HCT116 (cell line): ENCODE data around the gene SLC6A6. TPM values are rescaled to one million over a fixed set of nuclear protein-coding genes. Genes with fewer than 3 reads are reported as not detected.

Experiments
- ATAC-seq: fragments of 200-7000 bp; cut with Tn5 transposase; 2 replicates; pipeline ENCODE4 v1.9.1; 2020; ENCODE audit warnings: mild to moderate bottlenecking, moderate library complexity
- BruUV-seq: library from RNA; stranded (reverse); fragments of 400-500 nt; replicated peaks from 2 replicates; lab custom pipeline; 2021; lab: Mats Ljungman, UMichigan
- CTCF ChIA-PET: fragments of 300-600 bp; sonication (Branson Sonifier 250); formaldehyde crosslinking; loops from one replicate; lab custom pipeline; 2021; ENCODE audit warnings: antibody characterized with exemption; lab: Charles Lee
- POLR2A ChIA-PET: fragments of 300-600, 350-600 bp; sonication (Branson Sonifier 250); formaldehyde crosslinking; loops from one replicate; lab custom pipeline; 2021; ENCODE audit warnings: antibody characterized with exemption; lab: Charles Lee
- RAD21 ChIA-PET, 2 experiments: fragments of 300-600 bp; sonication (Branson Sonifier 250); formaldehyde crosslinking; loops; one replicate each; lab custom pipeline; 2023; ENCODE audit warnings: low total read pairs in 2 of 2; ENCODE audit not compliant: uncharacterized antibody in 2 of 2, unreplicated experiment in 2 of 2, low non-redundant PET in 1 of 2; lab: Charles Lee
- DNase-seq: peaks from one replicate; pipeline ENCODE4 v3.0.0-alpha.2; 2010; ENCODE audit warnings: low read depth, low spot score
- H2AFZ ChIP-seq: fragments of 200-600 bp; shearing (Covaris generic), sonication (generic); 2 replicates; pipeline ENCODE4 v1.6.1; 2017; ENCODE audit warnings: low read depth, mixed run types, mixed read lengths, antibody characterized with exemption, low read length; ENCODE audit not compliant: poor library complexity, severe bottlenecking
- H3K27ac ChIP-seq: 2 replicates; pipeline ENCODE4 v1.5.1; 2012; ENCODE audit warnings: low read depth, low read length
- H3K27me3 ChIP-seq: fragments of 200-600 bp; sonication (generic); 2 replicates; pipeline ENCODE4 v1.6.1; 2016; ENCODE audit warnings: mixed run types, low read length, mixed read lengths; ENCODE audit not compliant: insufficient read depth
- H3K36me3 ChIP-seq, 2 experiments: fragments of 200-500 bp in 1 of 2; fragments of 200-600 bp in 1 of 2; sonication (Bioruptor generic) in 1 of 2; sonication (generic) in 1 of 2; 2 replicates each; pipeline versions ENCODE4 v1.5.1 to v1.6.1; 2014 to 2016; ENCODE audit warnings: low read length in 2 of 2, inconsistent platforms in 1 of 2, mixed read lengths in 1 of 2, mixed run types in 1 of 2; ENCODE audit not compliant: insufficient read depth in 2 of 2, control insufficient read depth in 1 of 2
- H3K4me1 ChIP-seq, 2 experiments: fragments of 200-600 bp in 1 of 2; sonication (generic) in 1 of 2; 2 replicates each; pipeline versions ENCODE4 v1.5.1 to v1.6.1; 2012 to 2017; ENCODE audit warnings: low read length in 2 of 2, inconsistent platforms in 1 of 2, mild to moderate bottlenecking in 1 of 2, mixed read lengths in 1 of 2, mixed run types in 1 of 2, moderate library complexity in 1 of 2; ENCODE audit not compliant: insufficient read depth in 2 of 2, control insufficient read depth in 1 of 2
- H3K4me2 ChIP-seq: fragments of 200-600 bp; sonication (generic); 2 replicates; pipeline ENCODE4 v1.6.1; 2017; ENCODE audit warnings: mixed run types, low read length, mixed read lengths
- H3K4me3 ChIP-seq, 2 experiments: fragments of 200-600 bp in 1 of 2; sonication (generic) in 1 of 2; replicated peaks in 1 of 2; 2 replicates each; pipeline ENCODE4 v1.5.1; 2011 to 2016; ENCODE audit warnings: low read length in 2 of 2, control low read depth in 1 of 2, low read depth in 1 of 2, mild to moderate bottlenecking in 1 of 2, mixed read lengths in 1 of 2, mixed run types in 1 of 2
- H3K79me2 ChIP-seq: fragments of 200-600 bp; sonication (generic); 2 replicates; pipeline ENCODE4 v1.6.1; 2017; ENCODE audit warnings: mild to moderate bottlenecking, mixed run types, low read length, moderate library complexity, mixed read lengths; ENCODE audit not compliant: insufficient read depth
- H3K9ac ChIP-seq: fragments of 200-600 bp; sonication (generic); 2 replicates; pipeline ENCODE4 v1.6.1; 2016; ENCODE audit warnings: low read length, mixed read lengths
- H3K9me2 ChIP-seq: fragments of 200-600 bp; sonication (generic), shearing (Covaris generic); 2 replicates; pipeline ENCODE4 v1.6.1; 2017; ENCODE audit warnings: mixed run types, mild to moderate bottlenecking, moderate library complexity; ENCODE audit not compliant: insufficient read depth
- H3K9me3 ChIP-seq, 2 experiments: fragments of 200-500 bp in 1 of 2; fragments of 200-600 bp in 1 of 2; sonication (Bioruptor generic) in 1 of 2; sonication (generic) in 1 of 2; 2 replicates each; pipeline ENCODE4 v1.6.1; 2014 to 2017; ENCODE audit warnings: low read length in 2 of 2, mixed read lengths in 2 of 2, inconsistent platforms in 1 of 2, low read depth in 1 of 2, mild to moderate bottlenecking in 1 of 2, mixed run types in 1 of 2, moderate library complexity in 1 of 2; ENCODE audit not compliant: control insufficient read depth in 1 of 2, insufficient read depth in 1 of 2
- H4K20me1 ChIP-seq: fragments of 200-600 bp; sonication (generic), shearing (Covaris generic); 2 replicates; pipeline ENCODE4 v1.6.1; 2017; ENCODE audit warnings: mixed run types, mild to moderate bottlenecking, moderate library complexity; ENCODE audit not compliant: insufficient read depth
- CBX3 ChIP-seq: IDR thresholded peaks from 2 replicates; pipeline ENCODE4 v1.6.1; 2012; ENCODE audit warnings: low read depth
- EGR1 ChIP-seq: IDR thresholded peaks from 2 replicates; pipeline ENCODE4 v1.6.1; 2012; ENCODE audit warnings: low read depth
- ELF1 ChIP-seq: IDR thresholded peaks from 2 replicates; pipeline ENCODE4 v1.6.1; 2012; ENCODE audit warnings: low read depth, borderline replicate concordance
- FOSL1 ChIP-seq: IDR thresholded peaks from 2 replicates; pipeline ENCODE4 v1.6.1; 2012; ENCODE audit warnings: low read depth
- JUND ChIP-seq: IDR thresholded peaks from 2 replicates; pipeline ENCODE4 v1.6.1; 2012
- MAX ChIP-seq: IDR thresholded peaks from 2 replicates; pipeline ENCODE4 v1.6.1; 2012
- POLR2A ChIP-seq: IDR thresholded peaks from 2 replicates; pipeline ENCODE4 v1.7.0; 2011; ENCODE audit warnings: borderline replicate concordance; ENCODE audit not compliant: insufficient read depth, insufficient read length; ENCODE audit errors: extremely low read depth
- RAD21 ChIP-seq: IDR thresholded peaks from 2 replicates; pipeline ENCODE4 v1.6.1; 2012; ENCODE audit warnings: low read depth, mild to moderate bottlenecking
- REST ChIP-seq: IDR thresholded peaks from 2 replicates; pipeline ENCODE4 v1.6.1; 2012; ENCODE audit warnings: low read depth
- SIN3A ChIP-seq: IDR thresholded peaks from 2 replicates; pipeline ENCODE4 v1.6.1; 2012; ENCODE audit warnings: low read depth
- SP1 ChIP-seq: IDR thresholded peaks from 2 replicates; pipeline ENCODE4 v1.6.1; 2012; ENCODE audit warnings: low read depth
- TCF7L2 ChIP-seq: IDR thresholded peaks from 2 replicates; pipeline ENCODE4 v1.7.0; 2011; ENCODE audit warnings: borderline replicate concordance, inconsistent platforms; ENCODE audit not compliant: insufficient read depth, insufficient read length; ENCODE audit errors: extremely low read depth
- ZBTB33 ChIP-seq: IDR thresholded peaks from 2 replicates; pipeline ENCODE4 v1.6.1; 2011; ENCODE audit warnings: mild to moderate bottlenecking, low read length, moderate library complexity; ENCODE audit not compliant: insufficient replicate concordance; ENCODE audit errors: extremely low read depth
- ZFX ChIP-seq: fragments of 450-650 bp; IDR thresholded peaks from 2 replicates; pipeline ENCODE4 v1.6.1; 2017
- intact Hi-C: fragments of 100-400 bp; cut with micrococcal nuclease; formaldehyde crosslinking; loops from 2 replicates; pipeline ENCODE4 v1.10.0; 2022
- total RNA-seq: library from RNA; stranded (reverse); gene quantifications from one replicate; pipeline ENCODE4 v1.2.1, GENCODE V29; 2021; ENCODE audit not compliant: unreplicated experiment

The SLC6A6 gene
- total RNA-seq, 1 experiment from 2014 or later: 36.3 TPM

GRCh38 chr3:14448756-14449727 is 46.6 kb downstream of the SLC6A6 start (continued):
- TF ChIP-seq TCF7L2: no peak
- TF ChIP-seq RAD21: no peak
- TF ChIP-seq REST: no peak
- TF ChIP-seq EGR1: no peak
- no peak for TF ChIP-seq CBX3
- TF ChIP-seq JUND: no peak
- no peak for TF ChIP-seq ELF1
- no peak for TF ChIP-seq MAX

- RAD21 ChIA-PET: no interaction called here
- no peak for DNase-seq
- no TSS peak for BruUV-seq
- CTCF ChIA-PET: no interaction called here
- Histone ChIP-seq H3K27ac (no peak overlapping the region), H3K4me3 (no peak overlapping the region), H3K27me3 (no peaks in the 10 kb centered on the region), H3K4me2 (no peak overlapping the region), H3K9me3 (no peaks in the 10 kb centered on the region), H3K79me2 (no peaks in the 10 kb centered on the region), H3K36me3 (peaks cover 25 to 45% of the 10 kb centered on the region in 2 experiments), H3K9me2 (no peaks in the 10 kb centered on the region), H3K9ac (no peak overlapping the region), H3K4me1 (peaks cover 23 to 32% of the 10 kb centered on the region in 2 experiments), H2AFZ (no peak overlapping the region), H4K20me1 (no peaks in the 10 kb centered on the region)
- no peak for ATAC-seq
- POLR2A ChIA-PET: no interaction called here
- intact Hi-C loops: no loop called here
- TF ChIP-seq SP1: no peak
- TF ChIP-seq ZFX: no peak
- TF ChIP-seq EGR1: no peak
- no peak for TF ChIP-seq JUND
- no peak for TF ChIP-seq RAD21
- no peak for TF ChIP-seq TCF7L2
- TF ChIP-seq CBX3: no peak
- TF ChIP-seq REST: no peak
- no peak for TF ChIP-seq FOSL1
- no peak for TF ChIP-seq SIN3A
- TF ChIP-seq POLR2A: no peak
- TF ChIP-seq ZBTB33: no peak
Observed at GRCh38 chr3:14450506-14450905, 48.1 kb downstream of the SLC6A6 start.
